ENCODE results near the gene ZNF669.

DNA sequence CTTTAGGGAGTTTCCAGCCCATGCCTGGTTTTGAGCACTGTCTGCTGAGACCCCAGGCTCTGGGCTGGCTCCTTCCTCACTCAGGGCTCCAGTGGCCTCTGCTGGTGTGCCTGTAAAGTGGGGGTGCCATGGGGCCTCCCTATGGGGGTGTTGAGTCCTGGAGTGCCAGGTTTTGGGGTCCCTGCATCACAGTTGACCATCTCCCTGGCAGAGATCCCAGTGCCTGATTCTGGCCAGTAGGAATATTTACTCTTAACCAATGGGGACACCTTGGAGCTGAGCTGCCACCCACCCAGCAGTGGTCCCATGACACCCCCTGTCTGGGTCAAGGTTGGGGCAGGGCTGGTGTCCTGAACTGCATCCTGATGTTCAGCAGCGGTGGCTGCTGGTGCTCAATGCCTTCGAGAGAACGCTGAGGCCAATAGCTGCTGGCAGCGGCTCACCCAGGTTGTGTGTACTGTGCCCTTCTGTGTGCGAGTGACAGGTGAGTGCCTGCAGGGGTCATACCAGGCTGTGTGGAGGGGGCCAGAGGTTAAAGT lies 9.6 kb upstream of the ZNF669 start:
- TF ChIP-seq EZH2 (IDR thresholded peaks at IDR 0.05) (no peak), POLR2AphosphoS5 (IDR thresholded peaks at IDR 0.05; ENCODE audit: borderline replicate concordance, low read depth, low read length) (no peak), FOXP2 (optimal IDR thresholded peaks at IDR 0.05; ENCODE audit: control extremely low read depth, extremely low read length, insufficient read depth) (no peak)
